Tibial nerve (tissue), 4 donors: ENCODE data around the gene ARL8B.
A peak's percentile ranks its signal among the peaks of the same experiment; 100 is the strongest.

ENCODE experiments used
- EP300 ChIP-seq, 2 donors: sonication (generic); formaldehyde crosslinking; IDR thresholded peaks; one replicate each; pipeline ENCODE4 v1.6.1; 2017; ENCODE audit warnings: antibody characterized with exemption in 2 of 2, mild to moderate bottlenecking in 1 of 2
- TF ChIP-seq, protein P1 (sequence below), 5 experiments: fragments of 200-600 bp in 3 of 5; fragments of 450-650 bp in 2 of 5; sonication (generic) in 3 of 5; IDR thresholded peaks; one replicate each; pipeline ENCODE4 v1.5.1; 2016 to 2019; ENCODE audit warnings: antibody characterized with exemption in 5 of 5, mild to moderate bottlenecking in 3 of 5, moderate library complexity in 2 of 5

DNA sequence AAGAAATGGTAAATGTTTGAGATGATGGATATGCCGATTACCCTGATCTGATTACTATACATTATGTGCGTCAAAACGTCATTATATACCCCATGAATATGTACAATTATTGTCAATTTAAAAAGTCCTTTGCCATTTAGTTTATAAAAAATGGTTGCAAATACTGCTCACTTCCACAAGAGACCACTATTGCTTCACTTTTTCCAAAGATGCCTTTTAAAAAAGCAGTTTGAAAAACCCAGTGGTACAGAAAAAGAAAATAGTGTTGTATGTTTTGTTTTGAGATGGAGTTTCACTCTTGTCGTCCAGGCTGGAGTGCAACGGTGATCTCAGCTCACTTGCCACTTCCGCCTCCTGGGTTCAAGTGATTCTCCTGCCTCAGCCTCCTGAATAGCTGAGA lies 104.7 kb downstream of the ARL8B start:
- TF ChIP-seq, protein P1, sequence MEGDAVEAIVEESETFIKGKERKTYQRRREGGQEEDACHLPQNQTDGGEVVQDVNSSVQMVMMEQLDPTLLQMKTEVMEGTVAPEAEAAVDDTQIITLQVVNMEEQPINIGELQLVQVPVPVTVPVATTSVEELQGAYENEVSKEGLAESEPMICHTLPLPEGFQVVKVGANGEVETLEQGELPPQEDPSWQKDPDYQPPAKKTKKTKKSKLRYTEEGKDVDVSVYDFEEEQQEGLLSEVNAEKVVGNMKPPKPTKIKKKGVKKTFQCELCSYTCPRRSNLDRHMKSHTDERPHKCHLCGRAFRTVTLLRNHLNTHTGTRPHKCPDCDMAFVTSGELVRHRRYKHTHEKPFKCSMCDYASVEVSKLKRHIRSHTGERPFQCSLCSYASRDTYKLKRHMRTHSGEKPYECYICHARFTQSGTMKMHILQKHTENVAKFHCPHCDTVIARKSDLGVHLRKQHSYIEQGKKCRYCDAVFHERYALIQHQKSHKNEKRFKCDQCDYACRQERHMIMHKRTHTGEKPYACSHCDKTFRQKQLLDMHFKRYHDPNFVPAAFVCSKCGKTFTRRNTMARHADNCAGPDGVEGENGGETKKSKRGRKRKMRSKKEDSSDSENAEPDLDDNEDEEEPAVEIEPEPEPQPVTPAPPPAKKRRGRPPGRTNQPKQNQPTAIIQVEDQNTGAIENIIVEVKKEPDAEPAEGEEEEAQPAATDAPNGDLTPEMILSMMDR (IDR thresholded peaks at IDR 0.05) = peak in 3 of 5 experiments; percentile 20 to 24 (median 22)
- TF ChIP-seq EP300 (IDR thresholded peaks at IDR 0.05) = no peak
